HG03135 (cell line): Measurements from ENCODE around the gene BMERB1.
"Not testable (repeated sequence)": the region's sequence is repeated elsewhere in the genome, so short reads cannot be mapped to it uniquely, and the experiment has no call there.

Source experiments
- ATAC-seq: cut with Tn5 transposase; IDR thresholded peaks from one replicate; pipeline ENCODE4 v1.9.1; 2021; ENCODE audit warnings: mild to moderate bottlenecking, moderate library complexity; ENCODE audit not compliant: unreplicated experiment

BMERB1 gene

DNA sequence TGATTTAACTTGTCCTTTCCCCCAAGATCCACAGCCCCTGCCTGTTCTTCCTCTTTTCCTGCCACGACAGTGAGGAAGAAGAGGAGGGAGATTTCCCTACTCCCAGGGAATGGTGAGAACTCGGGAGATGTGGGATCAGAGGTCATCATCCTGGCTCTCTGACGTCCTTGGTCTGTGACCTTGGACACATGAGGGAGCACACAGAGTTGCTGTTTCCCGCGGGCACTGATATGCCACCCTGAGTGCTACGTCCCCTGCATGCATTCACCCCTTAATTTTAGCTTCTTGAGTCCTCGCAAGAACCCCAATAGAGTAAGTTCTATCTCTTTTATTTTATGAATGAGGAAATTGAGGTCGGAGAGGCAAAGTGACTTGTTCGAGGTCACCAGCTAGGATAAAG is 85.4 kb downstream of the BMERB1 start:
- no peak for ATAC-seq

DNA sequence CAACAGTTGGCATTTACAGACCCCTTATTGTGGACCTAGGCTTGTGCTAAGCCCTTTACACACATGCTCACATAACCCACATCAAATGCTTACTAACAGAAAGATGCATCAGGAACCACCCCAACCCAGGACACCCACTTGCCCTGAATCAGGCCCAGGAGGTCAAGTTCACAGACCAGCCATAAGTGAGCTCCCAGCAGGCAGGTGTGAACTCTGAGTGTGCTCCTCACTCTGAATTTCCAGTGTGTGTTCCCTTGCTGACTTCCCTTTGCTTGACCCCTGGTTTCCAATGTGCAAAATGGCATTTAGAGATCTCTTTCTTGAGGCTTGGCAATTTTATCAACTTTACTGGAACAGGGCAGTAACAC is 87.0 kb downstream of the BMERB1 start:
- ATAC-seq: no peak

GRCh38 chr16:15521758-15522509 is 87.5 kb downstream of the BMERB1 start:
- no peak for ATAC-seq

GRCh38 chr16:15523092-15523541 is 88.7 kb downstream of the BMERB1 start:
- ATAC-seq: no peak

DNA sequence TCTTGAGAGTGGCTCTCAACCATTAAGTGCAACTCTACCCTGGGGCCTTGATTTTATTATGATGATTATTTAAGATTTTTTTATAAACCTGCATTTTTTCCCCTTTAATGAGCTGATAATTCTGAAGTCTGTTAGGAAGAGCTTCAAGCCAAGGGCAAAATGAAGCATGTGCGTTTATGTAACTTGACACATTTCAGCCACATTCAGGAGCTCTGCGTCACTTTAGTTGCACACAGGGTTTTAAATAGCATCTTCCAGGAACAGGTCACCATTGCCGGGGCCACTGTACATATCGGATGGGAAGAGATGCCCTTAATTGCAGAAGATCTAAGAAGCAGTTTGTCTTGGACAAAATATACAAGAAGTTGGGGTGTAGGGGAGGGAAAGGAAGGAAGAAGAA is 89.6 kb downstream of the BMERB1 start:
- ATAC-seq: no peak

- ATAC-seq: no peak
Observed at GRCh38 chr16:15524966-15525365, 90.6 kb downstream of the BMERB1 start.

DNA sequence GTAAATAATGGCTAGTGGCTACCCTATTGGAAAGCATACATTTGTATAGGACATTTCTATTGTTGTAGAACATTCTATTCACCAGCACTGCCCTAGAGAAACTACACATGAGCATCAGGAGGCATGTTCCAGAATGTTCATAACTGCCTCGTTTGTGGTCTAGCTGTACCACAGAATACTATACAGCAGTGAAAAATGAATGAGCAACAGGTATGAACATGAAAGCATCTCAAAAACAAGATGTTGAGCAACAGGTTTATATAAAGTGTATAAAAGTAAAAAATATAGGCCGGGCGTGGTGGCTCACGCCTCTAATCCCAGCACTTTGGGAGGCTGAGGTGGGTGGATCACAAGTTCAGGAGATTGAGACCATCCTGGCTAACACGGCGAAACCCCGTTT is 91.7 kb downstream of the BMERB1 start:
- no peak for ATAC-seq

- no peak for ATAC-seq
Observed at GRCh38 chr16:15526731-15527130, 92.3 kb downstream of the BMERB1 start.

DNA sequence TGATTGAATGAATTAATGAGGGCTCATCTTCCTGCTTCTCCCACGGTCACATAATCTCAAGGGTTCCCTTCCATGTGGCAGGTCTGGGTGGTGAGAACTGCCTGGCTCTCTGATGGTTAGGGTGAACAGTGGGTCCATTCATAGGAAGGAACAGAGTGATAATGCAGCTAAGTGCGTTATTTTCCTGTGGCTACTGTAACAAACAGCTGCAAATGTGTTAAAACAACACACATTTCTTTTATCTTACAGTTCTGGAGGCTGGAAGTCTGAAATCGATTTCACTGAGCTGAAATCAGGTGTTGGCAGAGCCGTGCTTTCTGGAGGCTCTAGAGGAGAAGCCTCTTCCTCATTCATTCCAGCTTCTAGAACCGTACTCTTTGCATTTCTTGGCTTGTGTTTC is 95.3 kb downstream of the BMERB1 start:
- no peak for ATAC-seq

DNA sequence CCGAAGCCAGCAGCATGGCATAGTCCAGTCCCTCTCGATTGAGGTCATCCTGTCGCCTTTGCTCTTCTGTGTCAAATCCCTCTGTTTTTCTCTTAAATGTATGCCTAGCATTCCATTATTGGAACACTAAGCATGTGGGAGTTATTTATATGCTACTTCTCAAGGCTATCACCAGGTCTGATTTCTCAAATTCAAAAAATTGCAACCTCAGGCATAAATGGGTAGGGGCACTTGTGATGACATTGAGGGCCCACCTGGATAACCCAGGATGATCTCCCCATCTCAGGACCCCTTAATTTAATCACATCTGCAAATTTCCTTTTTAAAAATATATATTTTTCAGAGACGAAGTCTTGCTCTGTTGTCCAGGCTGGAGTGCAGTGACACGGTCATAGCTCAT is 95.7 kb downstream of the BMERB1 start:
- no peak for ATAC-seq

- no peak for ATAC-seq
Observed at GRCh38 chr16:15532825-15533224, 98.4 kb downstream of the BMERB1 start.

GRCh38 chr16:15533386-15533785 is 99.0 kb downstream of the BMERB1 start:
- ATAC-seq: no peak

DNA sequence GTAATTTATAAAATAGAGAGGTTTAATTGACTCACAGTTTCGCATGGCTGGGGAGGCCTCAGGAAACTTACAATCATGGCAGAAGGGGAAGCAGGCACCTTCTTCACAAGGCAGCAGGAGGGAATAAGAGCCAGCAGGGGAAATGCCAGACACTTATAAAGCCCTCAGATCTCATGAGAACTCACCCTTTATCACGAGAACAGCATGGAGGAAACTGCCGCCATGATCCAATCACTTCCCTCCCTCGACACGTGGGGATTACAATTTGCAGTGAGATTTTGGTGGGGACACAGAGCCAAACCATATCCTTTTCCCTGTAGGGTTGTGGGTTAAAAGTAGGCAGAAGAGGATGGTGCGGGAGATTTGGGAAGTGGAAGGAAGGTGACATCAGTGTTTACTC is 101.4 kb downstream of the BMERB1 start:
- no peak for ATAC-seq

GRCh38 chr16:15536843-15537242 is 102.5 kb downstream of the BMERB1 start:
- no peak for ATAC-seq

GRCh38 chr16:15538507-15538906 is 104.1 kb downstream of the BMERB1 start:
- no peak for ATAC-seq

- ATAC-seq: no peak
Observed at GRCh38 chr16:15539197-15539596, 104.8 kb downstream of the BMERB1 start.

GRCh38 chr16:15542261-15542660 is 107.9 kb downstream of the BMERB1 start:
- no peak for ATAC-seq

- ATAC-seq: no peak
Observed at GRCh38 chr16:15542734-15543347, 108.5 kb downstream of the BMERB1 start.

GRCh38 chr16:15544405-15544804 is 110.0 kb downstream of the BMERB1 start:
- no peak for ATAC-seq

- no peak for ATAC-seq
Observed at GRCh38 chr16:15545544-15545943, 111.2 kb downstream of the BMERB1 start.

GRCh38 chr16:15547072-15547767 is 112.8 kb downstream of the BMERB1 start:
- not testable (repeated sequence) for ATAC-seq

GRCh38 chr16:15547768-15548096 is 113.3 kb downstream of the BMERB1 start:
- no peak for ATAC-seq
